Measurements from ENCODE around the gene SCPEP1.

The SCPEP1 gene

DNA sequence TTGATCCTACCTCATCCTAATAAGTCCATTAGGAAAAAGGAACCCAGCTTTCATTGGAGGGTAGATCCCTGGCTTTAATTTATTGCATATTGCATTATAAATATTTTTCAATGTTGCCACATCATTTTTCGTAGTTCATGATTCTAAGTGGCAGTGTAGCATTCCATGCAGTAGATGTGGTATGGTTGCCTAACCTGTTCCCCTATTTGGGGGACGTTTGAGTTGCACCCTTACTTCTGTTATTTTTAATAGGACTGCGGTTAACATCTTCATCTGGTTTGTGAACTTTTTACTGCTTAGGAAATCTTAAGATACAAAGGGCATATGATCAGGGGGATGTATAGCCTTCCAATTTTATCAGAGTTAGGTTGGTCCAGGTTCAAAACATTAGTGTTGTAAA lies 5.4 kb downstream of the SCPEP1 start:
- in situ Hi-C loops (cut with MboI; ENCODE audit: low sequenced_read_pairs, unreplicated experiment) = no loop called here
- TF ChIP-seq, protein P1, sequence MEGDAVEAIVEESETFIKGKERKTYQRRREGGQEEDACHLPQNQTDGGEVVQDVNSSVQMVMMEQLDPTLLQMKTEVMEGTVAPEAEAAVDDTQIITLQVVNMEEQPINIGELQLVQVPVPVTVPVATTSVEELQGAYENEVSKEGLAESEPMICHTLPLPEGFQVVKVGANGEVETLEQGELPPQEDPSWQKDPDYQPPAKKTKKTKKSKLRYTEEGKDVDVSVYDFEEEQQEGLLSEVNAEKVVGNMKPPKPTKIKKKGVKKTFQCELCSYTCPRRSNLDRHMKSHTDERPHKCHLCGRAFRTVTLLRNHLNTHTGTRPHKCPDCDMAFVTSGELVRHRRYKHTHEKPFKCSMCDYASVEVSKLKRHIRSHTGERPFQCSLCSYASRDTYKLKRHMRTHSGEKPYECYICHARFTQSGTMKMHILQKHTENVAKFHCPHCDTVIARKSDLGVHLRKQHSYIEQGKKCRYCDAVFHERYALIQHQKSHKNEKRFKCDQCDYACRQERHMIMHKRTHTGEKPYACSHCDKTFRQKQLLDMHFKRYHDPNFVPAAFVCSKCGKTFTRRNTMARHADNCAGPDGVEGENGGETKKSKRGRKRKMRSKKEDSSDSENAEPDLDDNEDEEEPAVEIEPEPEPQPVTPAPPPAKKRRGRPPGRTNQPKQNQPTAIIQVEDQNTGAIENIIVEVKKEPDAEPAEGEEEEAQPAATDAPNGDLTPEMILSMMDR (IDR thresholded peaks at IDR 0.05; ENCODE audit: borderline replicate concordance, control extremely low read depth, extremely low read depth, insufficient read depth, missing control alignments) = no peak
- DNase-seq (ENCODE audit: low spot score) = no peak

DNA sequence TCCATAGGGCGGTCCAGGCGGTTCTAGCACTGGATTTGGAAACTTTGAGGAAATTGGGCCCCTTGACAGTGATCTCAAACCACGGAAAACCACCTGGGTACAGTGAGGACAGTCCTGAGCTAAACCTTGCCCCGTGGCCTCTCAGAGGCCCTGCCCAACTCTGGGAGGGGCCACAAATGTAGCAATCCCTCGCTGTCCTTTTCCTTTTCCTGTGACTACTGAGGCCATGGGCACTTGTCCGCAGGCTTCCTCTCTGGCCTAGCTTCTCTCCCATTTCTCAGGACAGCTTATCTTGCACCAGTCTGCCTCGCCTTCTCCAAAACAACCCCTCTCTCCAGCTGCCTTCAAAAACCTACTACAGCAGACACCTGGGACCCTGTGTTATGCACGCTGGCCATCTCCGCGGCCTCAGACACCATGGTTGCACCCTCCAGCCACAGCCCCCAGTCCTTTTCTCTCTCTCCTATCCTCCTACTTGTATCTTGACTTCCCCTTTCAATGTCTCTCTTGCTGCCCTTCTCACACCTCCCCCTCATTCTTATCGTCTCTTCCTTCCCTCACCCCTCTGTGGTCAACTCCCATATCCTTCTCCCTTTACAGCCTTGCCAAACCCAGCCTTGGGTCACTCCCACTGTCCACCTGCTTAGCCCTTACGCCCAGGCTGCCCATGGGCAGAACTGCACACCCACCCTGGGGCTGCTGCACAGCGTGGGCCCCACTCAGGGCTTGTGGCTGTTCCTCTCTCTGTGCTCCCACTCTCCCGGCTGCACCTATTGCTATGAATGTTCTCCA lies 7.6 kb downstream of the SCPEP1 start:
- TF ChIP-seq, protein P1 (IDR thresholded peaks at IDR 0.05; ENCODE audit: borderline replicate concordance, control extremely low read depth, extremely low read depth, insufficient read depth, missing control alignments) = no peak
- DNase-seq (ENCODE audit: low spot score) = no peak
- in situ Hi-C loops (cut with MboI; ENCODE audit: low sequenced_read_pairs, unreplicated experiment) = no loop called here

DNA sequence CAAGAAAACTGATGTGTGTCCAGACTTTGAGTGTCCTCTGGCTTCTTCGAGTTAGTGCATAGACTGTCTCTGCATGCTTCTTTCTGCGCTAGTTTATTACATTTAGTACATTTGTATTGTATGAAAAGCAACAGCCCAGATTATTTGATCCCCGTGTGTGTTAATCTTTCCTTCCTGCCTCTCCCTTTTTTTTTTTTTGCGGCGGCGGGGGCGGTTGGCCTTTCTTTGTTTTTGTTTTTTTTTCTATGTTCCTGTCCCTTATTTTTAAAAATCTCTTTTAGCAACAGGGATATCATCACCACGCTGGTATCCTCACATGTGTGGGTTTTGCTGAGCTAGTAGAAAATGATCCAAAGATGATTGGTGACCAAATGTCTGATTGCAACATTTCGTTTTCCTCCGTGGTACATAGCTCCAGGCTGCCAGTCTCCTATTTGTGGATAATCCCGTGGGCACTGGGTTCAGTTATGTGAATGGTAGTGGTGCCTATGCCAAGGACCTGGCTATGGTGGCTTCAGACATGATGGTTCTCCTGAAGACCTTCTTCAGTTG lies 9.4 kb downstream of the SCPEP1 start:
- DNase-seq (ENCODE audit: low spot score) = no peak
- TF ChIP-seq, protein P1 (IDR thresholded peaks at IDR 0.05; ENCODE audit: borderline replicate concordance, control extremely low read depth, extremely low read depth, insufficient read depth, missing control alignments) = no peak
- in situ Hi-C loops (cut with MboI; ENCODE audit: low sequenced_read_pairs, unreplicated experiment) = no loop called here

DNA sequence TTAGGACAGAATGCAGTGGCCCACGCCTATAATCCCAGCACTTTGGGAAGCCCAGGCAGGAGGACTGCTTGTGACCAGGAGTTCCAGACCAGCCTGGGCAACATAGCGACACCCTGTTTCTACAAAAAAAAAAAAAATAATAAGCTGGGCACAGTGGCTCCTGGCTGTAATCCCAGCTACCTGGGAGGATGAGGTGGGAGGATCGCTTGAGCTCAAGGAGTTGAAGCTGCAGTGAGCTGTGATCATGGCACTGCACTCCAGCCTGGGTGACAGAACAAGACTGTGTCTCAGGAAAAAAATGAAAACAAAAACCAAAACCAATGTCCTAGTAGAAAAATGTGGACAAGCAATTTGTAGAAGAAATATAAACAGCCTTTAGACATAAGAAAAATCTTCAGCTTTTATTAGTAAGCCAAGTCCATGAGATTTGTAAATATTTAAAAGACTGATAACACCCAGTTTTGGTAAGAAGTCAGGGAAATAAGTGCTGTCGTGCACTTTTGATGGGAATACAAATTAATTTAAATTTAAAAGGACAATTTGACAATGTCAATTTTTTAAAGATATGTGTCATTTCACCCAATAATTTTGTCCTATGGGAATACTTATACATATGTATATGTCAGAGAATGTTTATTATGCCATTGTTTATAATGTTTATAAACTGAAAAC lies 11.1 kb downstream of the SCPEP1 start:
- no peak for DNase-seq (ENCODE audit: low spot score)
- in situ Hi-C loops (cut with MboI; ENCODE audit: low sequenced_read_pairs, unreplicated experiment) = no loop called here

DNA sequence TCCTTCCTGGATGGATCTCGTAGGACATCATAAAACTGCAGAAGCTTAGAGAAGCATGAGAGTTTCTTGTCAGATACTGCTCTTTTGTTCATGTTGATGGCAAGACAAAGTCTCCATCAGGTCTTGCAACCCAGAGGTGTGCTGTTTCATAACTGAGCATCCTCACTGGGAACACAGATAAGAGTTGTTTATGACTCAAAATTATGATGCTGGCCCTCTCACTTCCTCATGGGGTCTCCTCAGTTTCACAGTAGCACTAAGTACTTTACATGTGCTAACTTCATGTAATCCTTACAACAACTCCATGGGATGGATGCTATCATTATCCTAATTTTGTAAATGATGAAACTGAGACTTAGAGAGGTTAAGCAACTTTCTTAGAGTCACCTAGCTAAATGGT lies 14.4 kb downstream of the SCPEP1 start:
- DNase-seq (ENCODE audit: low spot score) = no peak
- in situ Hi-C loops (cut with MboI; ENCODE audit: low sequenced_read_pairs, unreplicated experiment) = no loop called here
- TF ChIP-seq, protein P1 (IDR thresholded peaks at IDR 0.05; ENCODE audit: borderline replicate concordance, control extremely low read depth, extremely low read depth, insufficient read depth, missing control alignments) = no peak

More for the DNA sequence above, 11.1 kb downstream of the SCPEP1 start:
- TF ChIP-seq, protein P1 (IDR thresholded peaks at IDR 0.05; ENCODE audit: borderline replicate concordance, control extremely low read depth, extremely low read depth, insufficient read depth, missing control alignments) = no peak

DNA sequence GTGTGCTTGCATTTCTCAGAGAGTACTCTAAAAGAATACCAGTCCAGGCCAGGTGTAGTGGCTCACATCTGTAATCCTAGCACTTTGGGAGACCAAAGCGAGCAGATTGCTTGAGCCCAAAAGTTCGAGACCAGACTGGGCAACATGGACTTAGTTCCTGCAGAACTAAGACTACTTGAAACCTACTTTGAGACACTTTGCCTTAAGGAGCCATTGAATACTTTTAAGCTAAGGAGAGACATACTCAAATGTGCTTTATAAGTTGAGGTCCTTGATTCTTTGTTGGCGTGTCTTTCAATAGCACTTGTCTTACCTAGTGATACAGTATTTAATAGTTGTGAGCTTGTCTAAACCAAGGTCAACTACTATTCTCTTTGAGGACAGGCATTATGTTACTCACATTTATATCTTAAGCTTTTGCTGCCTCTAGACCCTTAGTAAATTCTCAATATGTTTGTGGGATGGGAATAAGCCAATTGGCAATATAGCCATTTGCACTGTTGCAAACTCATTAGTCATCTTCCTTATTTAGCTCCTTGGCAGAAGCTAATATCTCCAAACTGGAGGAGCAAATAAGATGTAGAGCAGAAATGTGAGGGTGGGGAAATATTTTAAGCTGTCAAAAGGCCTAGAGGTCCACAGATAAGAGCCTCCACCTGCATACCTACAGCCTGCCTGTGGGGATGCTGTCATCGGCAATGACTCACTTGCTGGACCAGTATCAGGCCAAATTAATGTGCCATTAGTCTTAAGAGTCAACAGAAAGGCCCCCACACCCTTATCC lies 16.3 kb downstream of the SCPEP1 start:
- TF ChIP-seq, protein P1 (IDR thresholded peaks at IDR 0.05; ENCODE audit: borderline replicate concordance, control extremely low read depth, extremely low read depth, insufficient read depth, missing control alignments) = no peak
- no peak for DNase-seq (ENCODE audit: low spot score)
- in situ Hi-C loops (cut with MboI; ENCODE audit: low sequenced_read_pairs, unreplicated experiment) = no loop called here

All from GM13976 (cell line).